WTC11 (cell line): Measurements from ENCODE around the gene ERF.

ENCODE experiments used
- ATF1 ChIP-seq: sonication (generic); formaldehyde crosslinking; IDR thresholded peaks from 2 replicates; pipeline ENCODE4 v1.8.1; 2023; ENCODE audit warnings: mild to moderate bottlenecking, moderate library complexity, missing genetic modification reagents
- CREB1 ChIP-seq: sonication (generic); formaldehyde crosslinking; IDR thresholded peaks from 2 replicates; pipeline ENCODE4 v1.8.0; 2023; ENCODE audit warnings: mild to moderate bottlenecking, missing genetic modification reagents
- CREM ChIP-seq: sonication (generic); formaldehyde crosslinking; IDR thresholded peaks from 2 replicates; pipeline ENCODE4 v1.8.1; 2022; ENCODE audit warnings: mild to moderate bottlenecking, missing genetic modification reagents, moderate library complexity
- ELF4 ChIP-seq: sonication (generic); formaldehyde crosslinking; IDR thresholded peaks from 2 replicates; pipeline ENCODE4 v1.8.1; 2022; ENCODE audit warnings: low read depth, mild to moderate bottlenecking, moderate library complexity, missing genetic modification reagents
- JAZF1 ChIP-seq: fragments of 250-450 bp; sonication (Bioruptor Pico); IDR thresholded peaks from 2 replicates; pipeline ENCODE4 v1.9.0; 2021; ENCODE audit warnings: moderate library complexity, mild to moderate bottlenecking, inconsistent platforms
- MYBL2 ChIP-seq: sonication (generic); formaldehyde crosslinking; IDR thresholded peaks from 2 replicates; pipeline ENCODE4 v1.8.1; 2023; ENCODE audit warnings: mild to moderate bottlenecking, moderate library complexity, missing genetic modification reagents
- SP1 ChIP-seq: sonication (generic); formaldehyde crosslinking; conservative IDR thresholded peaks from 2 replicates; pipeline ENCODE4 v1.8.1; 2022; ENCODE audit warnings: missing genetic modification reagents
- TCF7 ChIP-seq: sonication (generic); formaldehyde crosslinking; IDR thresholded peaks from 2 replicates; pipeline ENCODE4 v1.8.0; 2022; ENCODE audit warnings: mild to moderate bottlenecking, low read depth, missing genetic modification reagents, moderate library complexity
- ZNF121 ChIP-seq: sonication (generic); formaldehyde crosslinking; IDR thresholded peaks from 2 replicates; pipeline ENCODE4 v1.8.0; 2023; ENCODE audit warnings: missing genetic modification reagents
- TF ChIP-seq, protein P1 (sequence below): sonication (generic); formaldehyde crosslinking; conservative IDR thresholded peaks from 2 replicates; pipeline ENCODE4 v1.8.1; 2022; ENCODE audit warnings: mild to moderate bottlenecking, missing genetic modification reagents
- TF ChIP-seq, protein P2 (sequence below): sonication (generic); formaldehyde crosslinking; IDR thresholded peaks from 2 replicates; pipeline ENCODE4 v1.8.1; 2023; ENCODE audit warnings: mild to moderate bottlenecking, missing genetic modification reagents
- TF ChIP-seq, protein P3 (sequence below): fragments of 200-600 bp; IDR thresholded peaks from 2 replicates; pipeline ENCODE4 v1.8.0; 2022; ENCODE audit warnings: antibody characterized with exemption
- TF ChIP-seq, protein P4 (sequence below): sonication (generic); formaldehyde crosslinking; IDR thresholded peaks from 2 replicates; pipeline ENCODE4 v1.8.0; 2022; ENCODE audit warnings: mild to moderate bottlenecking, missing genetic modification reagents
- TF ChIP-seq, protein P5 (sequence below): sonication (generic); formaldehyde crosslinking; IDR thresholded peaks from 2 replicates; pipeline ENCODE4 v1.8.1; 2022; ENCODE audit warnings: low read depth, mild to moderate bottlenecking, moderate library complexity, missing genetic modification reagents, borderline replicate concordance

DNA sequence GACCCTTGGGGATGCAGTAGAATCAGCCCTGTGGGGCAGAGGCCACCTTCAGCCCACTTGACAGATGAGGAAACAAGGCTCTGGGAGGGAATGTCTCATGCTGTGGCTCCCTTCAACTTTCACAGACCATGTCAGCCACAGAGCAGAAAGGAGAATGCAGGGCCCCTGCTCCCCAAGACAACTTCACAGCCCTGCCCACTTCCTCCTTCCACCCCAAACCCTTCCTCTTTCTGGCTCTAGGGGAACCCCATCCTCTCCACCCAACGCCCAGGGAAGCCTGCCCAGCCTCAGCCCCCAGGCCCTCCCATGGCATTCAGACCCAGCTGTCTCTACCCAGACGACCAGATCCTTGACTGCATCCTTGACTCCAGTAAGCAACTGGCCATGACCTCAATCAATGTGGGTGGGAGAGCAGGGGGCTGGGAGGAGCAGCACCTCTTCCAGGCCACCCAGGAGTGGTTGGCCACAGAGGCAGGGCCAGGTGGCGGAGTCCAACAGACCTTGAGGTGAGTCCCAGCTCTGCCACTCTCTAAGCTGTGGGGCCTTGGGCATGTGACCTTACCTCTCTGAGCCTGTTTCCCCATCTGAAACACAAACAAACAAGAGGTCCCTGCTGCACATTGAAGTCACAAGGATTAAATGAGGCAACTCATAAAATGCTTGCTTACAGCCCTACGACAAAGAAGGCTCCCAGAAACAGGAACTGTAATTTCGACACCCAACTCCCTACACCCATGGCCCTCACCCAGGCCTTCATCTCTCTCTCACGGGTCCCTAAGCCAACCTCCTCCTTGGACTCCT lies 53.2 kb downstream of the ERF start:
- TF ChIP-seq, protein P1, sequence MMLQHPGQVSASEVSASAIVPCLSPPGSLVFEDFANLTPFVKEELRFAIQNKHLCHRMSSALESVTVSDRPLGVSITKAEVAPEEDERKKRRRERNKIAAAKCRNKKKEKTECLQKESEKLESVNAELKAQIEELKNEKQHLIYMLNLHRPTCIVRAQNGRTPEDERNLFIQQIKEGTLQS (CRISPR knock-in tag) = no peak
- TF ChIP-seq, protein P2, sequence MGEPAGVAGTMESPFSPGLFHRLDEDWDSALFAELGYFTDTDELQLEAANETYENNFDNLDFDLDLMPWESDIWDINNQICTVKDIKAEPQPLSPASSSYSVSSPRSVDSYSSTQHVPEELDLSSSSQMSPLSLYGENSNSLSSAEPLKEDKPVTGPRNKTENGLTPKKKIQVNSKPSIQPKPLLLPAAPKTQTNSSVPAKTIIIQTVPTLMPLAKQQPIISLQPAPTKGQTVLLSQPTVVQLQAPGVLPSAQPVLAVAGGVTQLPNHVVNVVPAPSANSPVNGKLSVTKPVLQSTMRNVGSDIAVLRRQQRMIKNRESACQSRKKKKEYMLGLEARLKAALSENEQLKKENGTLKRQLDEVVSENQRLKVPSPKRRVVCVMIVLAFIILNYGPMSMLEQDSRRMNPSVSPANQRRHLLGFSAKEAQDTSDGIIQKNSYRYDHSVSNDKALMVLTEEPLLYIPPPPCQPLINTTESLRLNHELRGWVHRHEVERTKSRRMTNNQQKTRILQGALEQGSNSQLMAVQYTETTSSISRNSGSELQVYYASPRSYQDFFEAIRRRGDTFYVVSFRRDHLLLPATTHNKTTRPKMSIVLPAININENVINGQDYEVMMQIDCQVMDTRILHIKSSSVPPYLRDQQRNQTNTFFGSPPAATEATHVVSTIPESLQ (CRISPR knock-in tag) = no peak
- TF ChIP-seq ELF4 (CRISPR knock-in tag) (no peak), CREB1 (CRISPR knock-in tag) (no peak), CREM (CRISPR knock-in tag) (no peak), SP1 (CRISPR knock-in tag) (no peak), JAZF1 (no peak), MYBL2 (no peak), ZNF121 (CRISPR knock-in tag) (no peak), ATF1 (CRISPR knock-in tag) (no peak), TCF7 (CRISPR knock-in tag) (no peak)
- TF ChIP-seq, protein P3, sequence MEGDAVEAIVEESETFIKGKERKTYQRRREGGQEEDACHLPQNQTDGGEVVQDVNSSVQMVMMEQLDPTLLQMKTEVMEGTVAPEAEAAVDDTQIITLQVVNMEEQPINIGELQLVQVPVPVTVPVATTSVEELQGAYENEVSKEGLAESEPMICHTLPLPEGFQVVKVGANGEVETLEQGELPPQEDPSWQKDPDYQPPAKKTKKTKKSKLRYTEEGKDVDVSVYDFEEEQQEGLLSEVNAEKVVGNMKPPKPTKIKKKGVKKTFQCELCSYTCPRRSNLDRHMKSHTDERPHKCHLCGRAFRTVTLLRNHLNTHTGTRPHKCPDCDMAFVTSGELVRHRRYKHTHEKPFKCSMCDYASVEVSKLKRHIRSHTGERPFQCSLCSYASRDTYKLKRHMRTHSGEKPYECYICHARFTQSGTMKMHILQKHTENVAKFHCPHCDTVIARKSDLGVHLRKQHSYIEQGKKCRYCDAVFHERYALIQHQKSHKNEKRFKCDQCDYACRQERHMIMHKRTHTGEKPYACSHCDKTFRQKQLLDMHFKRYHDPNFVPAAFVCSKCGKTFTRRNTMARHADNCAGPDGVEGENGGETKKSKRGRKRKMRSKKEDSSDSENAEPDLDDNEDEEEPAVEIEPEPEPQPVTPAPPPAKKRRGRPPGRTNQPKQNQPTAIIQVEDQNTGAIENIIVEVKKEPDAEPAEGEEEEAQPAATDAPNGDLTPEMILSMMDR = no peak
- TF ChIP-seq, protein P4, sequence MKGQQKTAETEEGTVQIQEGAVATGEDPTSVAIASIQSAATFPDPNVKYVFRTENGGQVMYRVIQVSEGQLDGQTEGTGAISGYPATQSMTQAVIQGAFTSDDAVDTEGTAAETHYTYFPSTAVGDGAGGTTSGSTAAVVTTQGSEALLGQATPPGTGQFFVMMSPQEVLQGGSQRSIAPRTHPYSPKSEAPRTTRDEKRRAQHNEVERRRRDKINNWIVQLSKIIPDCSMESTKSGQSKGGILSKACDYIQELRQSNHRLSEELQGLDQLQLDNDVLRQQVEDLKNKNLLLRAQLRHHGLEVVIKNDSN = no peak
- TF ChIP-seq, protein P5, sequence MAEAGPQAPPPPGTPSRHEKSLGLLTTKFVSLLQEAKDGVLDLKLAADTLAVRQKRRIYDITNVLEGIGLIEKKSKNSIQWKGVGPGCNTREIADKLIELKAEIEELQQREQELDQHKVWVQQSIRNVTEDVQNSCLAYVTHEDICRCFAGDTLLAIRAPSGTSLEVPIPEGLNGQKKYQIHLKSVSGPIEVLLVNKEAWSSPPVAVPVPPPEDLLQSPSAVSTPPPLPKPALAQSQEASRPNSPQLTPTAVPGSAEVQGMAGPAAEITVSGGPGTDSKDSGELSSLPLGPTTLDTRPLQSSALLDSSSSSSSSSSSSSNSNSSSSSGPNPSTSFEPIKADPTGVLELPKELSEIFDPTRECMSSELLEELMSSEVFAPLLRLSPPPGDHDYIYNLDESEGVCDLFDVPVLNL (CRISPR knock-in tag) = no peak
